K562 (cell line): ENCODE results near the gene RNF207. TPM values are rescaled to one million over a fixed set of nuclear protein-coding genes. Genes with fewer than 3 reads are reported as not detected.
A peak's percentile ranks its signal among the peaks of the same experiment; 100 is the strongest.

Experiments
- ARID4B ChIP-seq: sonication (generic); formaldehyde crosslinking; IDR thresholded peaks from 2 replicates; pipeline ENCODE4 v1.8.0; 2022; ENCODE audit warnings: mild to moderate bottlenecking, missing genetic modification reagents
- ATF1 ChIP-seq, 2 experiments: fragments of 450-650 bp in 1 of 2; IDR thresholded peaks; 2 replicates each; pipeline ENCODE4 v1.6.1; 2016; ENCODE audit warnings: missing compliant biosample characterization in 1 of 2, missing genetic modification characterization in 1 of 2
- CREM ChIP-seq: IDR thresholded peaks from 2 replicates; pipeline ENCODE4 v1.6.1; 2014; ENCODE audit warnings: antibody characterized with exemption, low read depth
- CTBP1 ChIP-seq: fragments of 450-650 bp; IDR thresholded peaks from 2 replicates; pipeline ENCODE4 v1.6.1; 2016; ENCODE audit warnings: borderline replicate concordance
- GATAD2A ChIP-seq: fragments of 450-650 bp; IDR thresholded peaks from 2 replicates; pipeline ENCODE4 v1.6.1; 2017
- HMGN3 ChIP-seq: IDR thresholded peaks from 2 replicates; pipeline ENCODE4 v1.6.1; 2011; ENCODE audit warnings: borderline replicate concordance, low read depth, mild to moderate bottlenecking, mixed read lengths, low read length; ENCODE audit not compliant: insufficient read length; ENCODE audit errors: extremely low read depth
- MXI1 ChIP-seq: IDR thresholded peaks from 2 replicates; pipeline ENCODE4 v1.6.1; 2011; ENCODE audit warnings: low read depth, mild to moderate bottlenecking, improper control_type of control experiment, low read length
- NR3C1 ChIP-seq: sonication (generic); formaldehyde crosslinking; IDR thresholded peaks from 2 replicates; pipeline ENCODE4 v1.8.1; 2022; ENCODE audit warnings: missing genetic modification reagents
- NRF1 ChIP-seq, 2 experiments: fragments of 450-650 bp; IDR thresholded peaks in 1 of 2; conservative IDR thresholded peaks in 1 of 2; 2 replicates each; pipeline ENCODE4 v1.6.1; 2014; ENCODE audit warnings: mild to moderate bottlenecking in 2 of 2
- POU5F1 ChIP-seq: fragments of 150-350 bp; IDR thresholded peaks from 2 replicates; pipeline ENCODE4 v1.6.1; 2014; ENCODE audit warnings: borderline replicate concordance, low read length, low read depth, mild to moderate bottlenecking; ENCODE audit not compliant: partially characterized antibody
- RNF2 ChIP-seq: sonication (generic); IDR thresholded peaks from 2 replicates; pipeline ENCODE4 v1.6.1; 2016
- SRSF1 ChIP-seq: fragments of 200-400 bp; formaldehyde crosslinking; IDR thresholded peaks from 2 replicates; pipeline ENCODE4 v1.6.1; 2017; ENCODE audit warnings: mild to moderate bottlenecking, low read depth, low read length, moderate library complexity
- THAP12 ChIP-seq: fragments of 250-450 bp; sonication (Bioruptor Pico); IDR thresholded peaks from 2 replicates; pipeline ENCODE4 v1.9.0; 2021; ENCODE audit warnings: mild to moderate bottlenecking, inconsistent platforms
- YY1 ChIP-seq, 3 experiments: IDR thresholded peaks; 2 replicates each; pipeline ENCODE4 v1.6.1; 2011; ENCODE audit warnings: low read length in 2 of 3, mild to moderate bottlenecking in 2 of 3, moderate library complexity in 2 of 3, borderline replicate concordance in 1 of 3, control low read depth in 1 of 3, low read depth in 1 of 3; ENCODE audit not compliant: insufficient read depth in 3 of 3, insufficient replicate concordance in 2 of 3, control insufficient read depth in 1 of 3, insufficient read length in 1 of 3; ENCODE audit errors: extremely low read depth in 1 of 3
- ZBTB43 ChIP-seq: sonication (generic); formaldehyde crosslinking; IDR thresholded peaks from 2 replicates; pipeline ENCODE4 v1.8.0; 2023; ENCODE audit warnings: mild to moderate bottlenecking, missing genetic modification reagents
- ZNF232 ChIP-seq: sonication (generic); formaldehyde crosslinking; IDR thresholded peaks from 2 replicates; pipeline ENCODE4 v1.8.0; 2022; ENCODE audit warnings: mild to moderate bottlenecking, missing genetic modification reagents
- ZNF274 ChIP-seq: IDR thresholded peaks from 2 replicates; pipeline ENCODE4 v1.6.1; 2011; ENCODE audit warnings: low read depth, mild to moderate bottlenecking, low read length, moderate library complexity, borderline replicate concordance
- ZNF583 ChIP-seq: fragments of 250-450 bp; sonication (Bioruptor Pico); IDR thresholded peaks from 2 replicates; pipeline ENCODE4 v1.4.0; 2020
- polyA plus RNA-seq, 8 experiments: library from polyadenylated mRNA; depleted of rRNA in 4 of 8; stranded (reverse) in 5 of 8; unstranded in 3 of 8; fragments of >200 nt; fragmentation: Nextera tagmentation in 2 of 8; fragmentation: Illumina TruSeq in 1 of 8; extraction: Ambion mirVana in 2 of 8; extraction: Trizol in 1 of 8; gene quantifications; 2 replicates each; pipeline versions ENCODE4 v1.2.1 to v1.2.3, GENCODE V29; 2011 to 2014; ENCODE audit warnings: inconsistent platforms in 1 of 8, missing spikeins in 1 of 8
- total RNA-seq, 7 experiments: library from RNA; depleted of rRNA in 6 of 7; stranded (reverse); fragments of >200 nt in 6 of 7; fragmentation: Illumina TruSeq in 2 of 7; extraction: Trizol in 2 of 7; gene quantifications; 2 replicates each; pipeline versions ENCODE4 v1.2.1 to v1.2.3, GENCODE V29; 2011 to 2021; ENCODE audit warnings: low replicate concordance in 1 of 7

Gene RNF207
- total and polyA plus RNA-seq, 9 of the 15 experiments (the other 6 are each of a cell fraction or from before 2014, with no cell fraction given) = 2.7 to 30.6 (median 12.9) TPM

DNA sequence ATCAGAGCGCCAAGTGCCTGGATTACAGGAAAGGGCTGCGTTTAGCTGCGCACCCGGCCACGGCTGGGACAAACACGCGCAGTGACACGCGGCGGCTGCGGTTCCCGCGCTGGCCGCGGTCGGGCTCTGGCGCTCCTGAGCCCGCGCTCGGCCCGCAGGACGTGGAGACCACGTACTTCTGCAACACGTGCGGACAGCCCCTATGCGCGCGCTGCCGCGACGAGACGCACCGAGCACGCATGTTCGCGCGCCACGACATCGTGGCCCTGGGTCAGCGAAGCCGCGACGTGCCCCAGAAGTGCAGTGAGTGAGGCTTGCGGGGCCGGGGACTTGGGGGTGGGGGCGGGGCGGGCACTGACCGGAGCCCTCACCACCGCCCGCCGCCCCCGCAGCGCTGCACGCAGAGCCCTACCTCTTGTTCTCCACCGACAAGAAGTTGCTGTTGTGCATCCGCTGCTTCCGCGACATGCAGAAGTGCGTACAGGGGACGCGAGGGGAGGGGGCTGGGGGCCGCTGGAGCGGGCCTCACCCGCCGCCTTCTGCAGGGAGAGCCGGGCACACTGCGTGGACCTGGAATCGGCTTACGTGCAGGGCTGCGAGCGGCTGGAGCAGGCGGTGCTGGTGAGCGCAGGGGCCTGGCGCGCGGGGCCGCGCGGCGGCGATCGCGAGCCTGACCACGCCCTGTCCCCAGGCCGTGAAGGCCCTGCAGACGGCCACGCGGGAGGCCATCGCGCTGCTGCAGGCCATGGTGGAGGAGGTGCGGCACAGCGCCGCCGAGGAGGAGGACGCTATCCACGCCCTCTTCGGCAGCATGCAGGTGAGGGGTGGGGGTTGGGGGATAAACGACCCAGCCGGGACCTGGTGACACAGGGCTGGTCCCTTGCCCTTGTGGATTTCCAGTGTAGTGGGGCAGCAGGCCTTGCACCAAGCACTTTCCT is 3.1 kb downstream of the RNF207 start (continued):
- TF ChIP-seq YY1 (IDR thresholded peaks at IDR 0.05; ENCODE audit: borderline replicate concordance in 1 of 3, control insufficient read depth in 1 of 3, extremely low read depth in 1 of 3, insufficient read depth in 3 of 3, insufficient read length in 1 of 3, insufficient replicate concordance in 2 of 3, low read depth in 1 of 3, low read length in 2 of 3) (peak; percentile 28 to 72 (median 37)), ZNF274 (no peak), RNF2 (peak; percentile 53; the same call in 1 of the 2 replicates), MXI1 (0 out of 2 replicates have a peak, but pooled peaks have one; percentile 37), SRSF1 (no peak), THAP12 (CRISPR knock-in tag) (0 out of 2 replicates have a peak, but pooled peaks have one; percentile 39), HMGN3 (peak; percentile 63), ZNF583 (CRISPR knock-in tag) (0 out of 2 replicates have a peak, but pooled peaks have one; percentile 34), ARID4B (peak; percentile 73), NRF1 (conservative IDR thresholded peaks at IDR 0.05 in 1 of 2, IDR thresholded peaks at IDR 0.05 in 1 of 2) (peak; percentile 89 to 91), ZNF232 (CRISPR knock-in tag) (peak; percentile 89; the same call in 1 of the 2 replicates), CREM (peak; percentile 50), NR3C1 (CRISPR knock-in tag) (peak; percentile 9; the same call in 1 of the 2 replicates), GATAD2A (0 out of 2 replicates have a peak, but pooled peaks have one; percentile 17), ZBTB43 (CRISPR knock-in tag) (peak; percentile 88), POU5F1 (no peak), CTBP1 (peak; percentile 48), ATF1 (CRISPR knock-in tag; IDR thresholded peaks at IDR 0.05) (no peak), ATF1 (tag; IDR thresholded peaks at IDR 0.05) (peak; percentile 14)
